Measurements from ENCODE around the gene CUL9. TPM values are rescaled to one million over a fixed set of nuclear protein-coding genes. Genes with fewer than 3 reads are reported as not detected.

Gene CUL9
- total and polyA plus RNA-seq, 2 experiments from 2014 or later, result 2.6 to 11.3 TPM

- TF ChIP-seq ZNF462 (CRISPR knock-in tag; IDR thresholded peaks at IDR 0.05) (no peak), EZH2 (IDR thresholded peaks at IDR 0.05; ENCODE audit: low read depth, unreplicated experiment) (no peak), ZNF114 (CRISPR knock-in tag; IDR thresholded peaks at IDR 0.05) (no peak), REST (IDR thresholded peaks at IDR 0.05; ENCODE audit: unreplicated experiment) (no peak)
Measured at GRCh38 chr6:43229803-43230620, 48.0 kb downstream of the CUL9 start (continued).
